NCI-H446 treated with DMSO at 0.1 percent for 48 hours (cell line): Measurements from ENCODE around the gene DGKH.

Source experiments
- DNase-seq: peaks from one replicate; lab custom pipeline; 2025; lab: John Stamatoyannopoulos, UW

Gene DGKH

DNA sequence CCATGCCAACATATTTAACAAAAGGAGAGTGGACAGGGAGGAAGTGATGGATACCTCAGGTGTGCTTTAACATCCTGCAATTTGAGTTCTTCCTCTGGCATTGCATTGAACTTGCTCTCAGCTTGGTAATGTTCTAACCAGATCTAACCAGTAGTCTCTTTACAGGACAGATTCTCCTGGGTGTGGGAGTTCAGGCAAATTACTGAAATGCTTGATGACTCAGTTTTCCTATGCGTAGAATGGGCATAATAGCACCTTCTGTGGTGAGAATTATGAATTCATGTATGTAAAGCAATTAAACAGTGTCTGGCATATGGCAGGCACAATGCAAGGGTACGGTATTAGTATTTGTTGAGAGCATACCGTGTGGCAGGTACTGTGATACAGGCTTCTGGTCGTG, 227.1 kb downstream of the DGKH start:
- no peak for DNase-seq

DNA sequence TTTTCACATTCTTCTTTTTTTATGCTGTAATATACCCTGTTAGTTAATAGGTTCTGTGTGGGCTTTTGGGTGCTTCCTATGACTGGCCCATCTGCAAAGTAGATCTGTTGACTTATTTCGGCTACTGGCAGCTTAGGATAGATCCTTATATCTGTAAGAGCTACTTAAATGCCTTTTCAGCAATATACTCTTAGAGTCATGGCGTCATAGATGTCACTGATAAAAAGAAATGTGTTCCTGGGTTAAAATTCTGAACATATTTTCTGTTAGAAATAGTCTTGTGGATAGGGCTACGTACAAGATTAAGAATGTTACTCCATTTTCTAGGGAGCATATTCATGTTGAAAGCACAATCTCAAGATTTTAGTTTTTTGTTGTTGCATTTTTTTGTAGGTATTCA, 228.2 kb downstream of the DGKH start:
- no peak for DNase-seq

DNA sequence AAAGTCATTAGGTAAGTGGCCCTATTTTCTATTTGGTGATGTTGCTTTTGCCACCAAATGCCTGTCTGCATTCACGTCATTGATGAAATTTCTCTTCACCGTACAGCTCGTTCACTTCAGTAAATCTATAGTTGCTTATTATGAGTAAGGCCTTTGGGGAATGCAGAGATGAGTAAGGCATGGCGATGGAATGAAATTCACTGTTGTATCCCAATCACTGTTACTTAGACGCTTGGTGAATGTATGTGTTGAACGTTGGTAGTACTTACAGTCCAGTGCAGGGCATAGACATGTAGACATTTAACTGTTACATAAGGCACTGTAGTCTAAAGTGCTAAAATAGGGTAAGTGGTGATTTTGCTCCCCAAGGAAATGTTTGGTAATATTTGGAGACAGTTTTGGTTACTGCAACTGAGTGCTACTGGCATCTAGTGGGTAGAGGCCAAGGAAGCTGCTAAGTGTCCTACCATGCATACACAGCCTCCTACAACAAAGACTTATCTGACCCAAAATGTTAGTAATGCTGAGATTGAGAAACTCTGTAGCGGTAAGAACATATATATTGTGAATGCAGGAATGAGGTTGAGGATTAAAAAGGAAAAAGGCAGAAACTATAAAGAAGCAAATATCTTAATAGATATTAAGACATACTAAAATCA, 229.3 kb downstream of the DGKH start:
- DNase-seq = no peak

DNA sequence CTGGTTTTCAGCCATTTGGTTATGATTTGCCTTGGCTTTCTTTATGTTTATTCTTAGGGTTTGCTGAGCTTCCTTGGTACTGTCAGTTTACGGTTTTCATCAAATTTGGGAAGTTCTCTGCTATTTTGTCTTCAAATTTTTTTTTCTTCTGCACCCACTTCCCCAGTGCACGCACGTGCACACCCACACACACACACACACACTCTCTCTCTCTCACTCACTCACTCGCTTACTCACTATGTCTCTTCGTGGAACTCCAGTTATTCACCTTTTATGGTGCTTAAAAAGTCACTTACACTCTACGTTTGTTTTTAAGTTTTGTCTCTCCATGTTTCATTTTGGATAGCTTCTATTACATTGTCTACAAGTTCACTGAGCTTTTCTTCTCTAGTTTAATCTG, 230.6 kb downstream of the DGKH start:
- DNase-seq = no peak

DNA sequence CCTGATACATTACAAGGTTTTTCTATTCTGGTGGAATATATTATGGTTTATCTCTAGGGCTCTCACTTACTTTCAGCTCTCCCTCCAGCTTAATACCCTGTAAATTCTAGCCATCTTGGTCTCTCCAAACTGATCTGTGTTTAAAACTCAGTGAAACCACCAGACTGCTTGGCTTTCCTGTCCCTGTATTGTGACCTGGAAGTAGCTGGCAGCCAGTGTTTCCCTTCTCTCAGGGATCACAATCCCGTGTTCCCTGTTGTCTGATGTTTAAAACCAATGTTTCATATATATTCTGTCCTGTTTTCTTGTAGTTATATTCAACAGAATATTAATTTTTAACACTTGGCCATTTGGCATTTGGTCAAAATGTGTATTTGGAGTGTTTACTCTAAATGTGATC, 231.5 kb downstream of the DGKH start:
- DNase-seq = no peak

DNA sequence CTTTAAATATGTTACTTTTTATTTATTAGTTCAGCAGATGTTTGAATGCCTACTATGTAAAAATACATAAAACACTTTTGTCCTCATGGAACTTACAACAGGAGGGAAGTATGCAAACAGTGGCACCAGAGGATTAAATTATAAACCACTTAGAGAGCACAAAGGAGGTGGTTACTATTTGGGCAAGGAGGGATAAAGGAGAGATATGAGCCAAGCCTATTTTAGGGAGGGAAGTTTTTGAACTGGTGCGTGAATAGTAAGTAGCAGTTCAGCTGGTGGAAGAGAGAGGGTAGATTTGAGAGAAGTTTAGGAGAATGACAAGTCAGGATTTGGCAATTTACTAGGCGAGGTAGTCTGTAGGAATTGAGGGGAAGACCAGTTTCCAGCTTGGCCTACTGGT, 232.1 kb downstream of the DGKH start:
- no peak for DNase-seq

DNA sequence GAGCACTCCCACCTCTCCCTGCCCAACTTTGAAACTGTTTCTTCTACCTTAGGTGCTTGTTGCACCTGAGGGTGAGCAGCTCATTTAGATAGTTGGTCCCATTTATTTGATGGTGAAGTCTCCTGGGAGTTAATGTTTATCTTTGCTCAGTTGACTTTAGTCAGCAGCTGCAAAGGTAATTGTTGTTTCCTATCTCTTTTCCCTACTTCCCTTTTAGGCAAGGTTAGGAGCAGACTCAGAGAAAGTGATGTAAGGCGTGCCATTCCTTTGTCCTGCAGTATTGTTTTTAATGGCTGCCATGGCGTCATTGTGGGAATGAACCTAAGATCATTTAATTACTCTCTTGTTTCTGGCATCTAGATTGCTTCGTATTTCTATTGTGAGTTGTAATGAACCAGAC, 235.1 kb downstream of the DGKH start:
- no peak for DNase-seq

DNA sequence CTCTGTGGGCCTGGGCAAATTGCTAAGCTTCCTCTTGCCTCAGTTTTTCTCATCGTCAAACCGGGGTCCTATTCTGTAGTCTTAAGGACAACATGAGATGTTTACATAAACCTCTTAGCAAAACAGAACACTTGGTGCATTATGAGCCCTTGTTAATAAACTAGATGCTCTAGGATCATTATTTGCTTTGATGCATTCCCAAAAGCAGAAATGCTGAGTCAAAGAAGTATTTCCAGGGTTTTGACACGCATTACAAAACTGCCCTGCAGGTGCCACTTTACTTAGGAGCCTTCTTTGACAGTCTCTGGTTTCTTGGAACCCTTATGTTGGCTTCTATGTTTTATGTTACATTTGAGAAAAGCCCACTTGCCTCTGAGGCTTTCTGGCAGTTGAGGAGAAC, 235.6 kb downstream of the DGKH start:
- no peak for DNase-seq
